ENCODE data around the gene GJC2.

DNA sequence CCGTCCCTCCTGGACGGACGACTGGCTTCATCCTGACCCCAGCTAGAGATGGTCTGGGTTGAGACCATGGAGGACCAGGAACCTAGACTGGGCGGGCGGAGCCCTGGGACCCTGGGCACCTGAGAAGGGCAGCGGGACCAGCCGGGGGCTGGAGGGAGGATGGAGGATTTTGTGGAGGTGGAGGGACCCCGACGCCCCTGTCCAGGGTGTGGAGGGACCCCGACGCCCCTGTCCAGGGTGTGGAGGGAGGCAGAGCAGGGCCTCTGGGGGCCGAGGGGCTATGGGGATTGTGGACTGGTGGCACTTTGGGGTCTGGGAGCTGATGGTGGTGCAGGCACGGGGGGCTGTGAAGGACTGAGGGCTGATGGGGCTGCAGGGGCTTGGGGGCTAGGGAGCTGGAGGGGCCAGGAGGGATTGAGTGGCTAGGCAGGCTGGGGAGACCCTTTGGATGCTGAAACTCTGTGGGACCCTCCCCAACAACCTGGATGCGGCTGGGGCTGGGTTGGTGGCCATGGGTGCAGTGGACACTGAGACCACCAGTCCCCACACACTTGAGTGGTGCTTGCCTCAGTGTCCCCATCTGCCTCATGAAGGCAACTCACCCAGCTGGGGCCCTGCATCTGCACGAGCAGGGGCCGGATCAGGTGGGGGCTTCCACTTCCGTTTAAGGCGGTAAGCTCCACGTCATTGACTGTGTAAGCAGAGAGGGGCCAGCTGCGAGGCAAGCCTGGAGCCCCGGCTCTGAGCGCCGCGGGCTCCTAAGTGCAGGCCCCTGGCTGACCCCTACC is 7.4 kb downstream of the GJC2 start:
- TF ChIP-seq, protein P1, sequence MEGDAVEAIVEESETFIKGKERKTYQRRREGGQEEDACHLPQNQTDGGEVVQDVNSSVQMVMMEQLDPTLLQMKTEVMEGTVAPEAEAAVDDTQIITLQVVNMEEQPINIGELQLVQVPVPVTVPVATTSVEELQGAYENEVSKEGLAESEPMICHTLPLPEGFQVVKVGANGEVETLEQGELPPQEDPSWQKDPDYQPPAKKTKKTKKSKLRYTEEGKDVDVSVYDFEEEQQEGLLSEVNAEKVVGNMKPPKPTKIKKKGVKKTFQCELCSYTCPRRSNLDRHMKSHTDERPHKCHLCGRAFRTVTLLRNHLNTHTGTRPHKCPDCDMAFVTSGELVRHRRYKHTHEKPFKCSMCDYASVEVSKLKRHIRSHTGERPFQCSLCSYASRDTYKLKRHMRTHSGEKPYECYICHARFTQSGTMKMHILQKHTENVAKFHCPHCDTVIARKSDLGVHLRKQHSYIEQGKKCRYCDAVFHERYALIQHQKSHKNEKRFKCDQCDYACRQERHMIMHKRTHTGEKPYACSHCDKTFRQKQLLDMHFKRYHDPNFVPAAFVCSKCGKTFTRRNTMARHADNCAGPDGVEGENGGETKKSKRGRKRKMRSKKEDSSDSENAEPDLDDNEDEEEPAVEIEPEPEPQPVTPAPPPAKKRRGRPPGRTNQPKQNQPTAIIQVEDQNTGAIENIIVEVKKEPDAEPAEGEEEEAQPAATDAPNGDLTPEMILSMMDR (IDR thresholded peaks at IDR 0.05), result no peak
- TF ChIP-seq POLR2A (IDR thresholded peaks at IDR 0.05), result no peak

All from Peyer's patch (tissue), 4 donors.